NCI-H1048 (cell line): ENCODE results near the gene ZNF57.
"Not testable (repeated sequence)": the region's sequence is repeated elsewhere in the genome, so short reads cannot be mapped to it uniquely, and the experiment has no call there.

ENCODE experiments used
- DNase-seq: peaks from one replicate; lab custom pipeline; 2025; lab: John Stamatoyannopoulos, UW

ZNF57 gene

GRCh38 chr19:2952953-2953481 is 52.3 kb downstream of the ZNF57 start:
- no peak for DNase-seq

DNA sequence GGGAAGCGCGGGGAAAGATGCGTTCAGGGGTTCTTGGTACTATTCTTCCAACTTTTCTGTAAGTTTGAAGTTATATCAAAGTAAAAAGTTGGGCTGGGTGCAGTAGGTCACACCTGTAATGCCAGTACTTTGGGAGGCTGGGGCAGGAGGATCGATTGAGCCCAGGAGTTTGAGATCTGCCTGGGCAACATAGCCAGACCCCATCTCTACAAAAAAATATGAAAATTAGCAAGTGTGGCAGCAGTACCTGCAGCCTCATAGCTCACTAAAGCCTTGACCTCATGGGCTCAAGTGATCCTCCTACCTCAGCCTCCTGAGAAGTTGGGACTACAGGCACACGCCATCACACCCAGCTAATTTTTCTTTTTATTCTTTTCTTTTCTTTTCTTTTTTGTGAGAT is 56.4 kb downstream of the ZNF57 start:
- no peak for DNase-seq

GRCh38 chr19:2960120-2960519 is 59.4 kb downstream of the ZNF57 start:
- DNase-seq, result no peak

- DNase-seq, result peak; percentile 63
These were observed 61.4 kb downstream of the ZNF57 start for GRCh38 chr19:2962018-2962670.

GRCh38 chr19:2963122-2963521 is 62.4 kb downstream of the ZNF57 start:
- DNase-seq, result no peak

DNA sequence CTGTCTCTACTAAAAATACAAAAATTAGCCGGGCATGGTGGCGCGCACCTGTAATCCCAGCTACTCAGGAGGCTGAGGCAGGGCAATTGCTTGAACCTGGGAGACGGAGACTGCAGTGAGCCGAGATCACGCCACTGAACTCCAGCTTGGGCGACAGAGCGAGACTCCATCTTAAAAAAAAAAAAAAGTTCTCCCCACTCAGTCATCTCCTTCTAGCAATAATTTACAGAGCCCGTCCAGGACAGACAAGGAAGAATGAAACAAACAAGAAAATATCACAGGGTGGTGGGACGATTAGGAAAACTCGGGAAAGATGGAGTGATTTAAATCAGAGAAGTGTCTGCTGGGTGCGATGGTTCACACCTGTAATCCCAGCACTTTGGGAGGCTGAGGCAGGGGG is 62.9 kb downstream of the ZNF57 start:
- DNase-seq, result not testable (repeated sequence)

DNA sequence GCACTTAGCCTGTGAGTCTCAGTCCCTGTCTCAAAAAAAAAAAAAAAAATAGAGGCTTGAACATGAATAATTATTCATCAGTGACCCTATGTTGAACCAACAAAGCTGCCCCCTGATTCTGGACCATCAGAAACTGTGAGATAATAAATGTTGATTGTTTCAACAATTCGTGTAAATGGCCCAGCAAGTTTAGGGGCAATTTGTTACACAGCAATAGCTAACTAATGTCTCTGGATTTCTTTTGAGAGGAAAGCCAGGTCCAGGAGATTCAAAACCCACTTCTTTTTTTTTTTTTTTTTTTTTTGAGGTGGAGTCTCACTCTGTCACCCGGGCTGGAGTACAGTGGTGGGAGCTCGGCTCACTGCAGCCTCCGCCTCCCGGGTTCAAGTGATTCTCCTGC is 64.1 kb downstream of the ZNF57 start:
- DNase-seq, result no peak

- no peak for DNase-seq
These were observed 67.2 kb downstream of the ZNF57 start for GRCh38 chr19:2967972-2968371.
